Measurements from ENCODE around the gene PAQR7. TPM values are rescaled to one million over a fixed set of nuclear protein-coding genes. Genes with fewer than 3 reads are reported as not detected.

Gene PAQR7
- polyA plus RNA-seq, 1 experiment = 10.7 TPM

DNA sequence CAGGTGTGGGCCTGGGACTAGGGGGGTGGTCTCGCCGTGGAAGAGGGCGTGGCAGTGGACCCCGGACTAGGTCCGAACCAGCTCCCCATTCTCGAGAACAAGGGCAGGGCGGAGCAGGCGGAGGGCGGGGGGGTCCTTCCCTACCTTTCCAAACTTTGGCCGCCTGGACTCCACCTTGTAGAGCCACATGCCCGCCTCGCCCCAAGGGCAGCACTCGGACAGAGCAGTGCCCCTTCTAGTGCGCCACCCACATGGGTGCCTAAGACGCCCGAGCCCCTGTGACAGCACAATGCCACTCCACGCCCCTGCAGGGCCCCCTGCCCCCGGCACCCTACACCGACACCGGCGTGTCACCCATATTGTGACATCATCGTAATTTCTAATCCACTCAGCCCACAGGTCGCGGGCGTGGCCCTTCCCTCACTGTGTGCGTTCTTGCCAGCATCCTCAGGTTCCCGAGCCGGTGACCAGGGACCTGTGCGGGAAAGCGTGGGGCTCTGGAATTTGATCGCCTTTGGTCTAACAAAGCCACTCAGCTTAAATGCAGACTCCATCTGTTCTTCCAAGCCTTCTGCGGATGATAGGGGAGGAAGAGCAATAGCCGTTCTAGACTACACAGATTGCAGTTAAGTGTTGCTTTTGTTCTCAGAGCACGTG is 31.3 kb upstream of the PAQR7 start:
- no peaks in the 10 kb centered on the region for H3K9me3 ChIP-seq (ENCODE audit: control insufficient read depth, insufficient read depth, low read length)
- peak overlapping the region; percentile 65 for H3K4me3 ChIP-seq (ENCODE audit: low read depth, low read length)
- no peak for DNase-seq (ENCODE audit: low read depth, low spot score)
- ChIA-PET POLR2A (interaction anchor here (0.6 to 3.5 kb wide), 2 partner anchors 11 to 178 kb away, joined by 3 to 16 read pairs; no protein-coding TSS in a partner anchor), CTCF (no interaction called here)
- H3K27me3 ChIP-seq (ENCODE audit: control insufficient read depth, insufficient read depth, low read length) = no peaks in the 10 kb centered on the region
- TF ChIP-seq CTCF (IDR thresholded peaks at IDR 0.05; ENCODE audit: low read depth, low read length) = no peak
- no peak overlapping the region for H3K27ac ChIP-seq (ENCODE audit: low read depth, low read length)

- Histone ChIP-seq H3K9me3 (ENCODE audit: control insufficient read depth, insufficient read depth, low read length) (no peaks in the 10 kb centered on the region), H3K4me3 (ENCODE audit: low read depth, low read length) (peak within 1 kb of the TSS; percentile 65), H3K27ac (ENCODE audit: low read depth, low read length) (peak within 1 kb of the TSS; percentile 75), H3K27me3 (ENCODE audit: control insufficient read depth, insufficient read depth, low read length) (no peaks in the 10 kb centered on the region)
- ChIA-PET CTCF (interaction anchor here (1.3 to 3.6 kb wide), 6 partner anchors 8 to 111 kb away, joined by 3 to 74 read pairs (median 5); partner anchors contain the start of gene PAFAH2), POLR2A (interaction anchor here (0.6 to 3.5 kb wide), 6 partner anchors 10 to 198 kb away, joined by 3 to 16 read pairs (median 4); partner anchors contain the start of genes MTFR1L, PAFAH2 and PAQR7)
- no peak for TF ChIP-seq CTCF (IDR thresholded peaks at IDR 0.05; ENCODE audit: low read depth, low read length)
- DNase-seq (ENCODE audit: low read depth, low spot score) = peak; percentile 79
Measured at GRCh38 chr1:25905680-25906643, 30.5 kb upstream of the PAQR7 start, which contains the start of gene STMN1. Gene STMN1 (minus strand): TSS chr1:25906419. CDS start chr1:25904676, 1,743 bp downstream.

DNA sequence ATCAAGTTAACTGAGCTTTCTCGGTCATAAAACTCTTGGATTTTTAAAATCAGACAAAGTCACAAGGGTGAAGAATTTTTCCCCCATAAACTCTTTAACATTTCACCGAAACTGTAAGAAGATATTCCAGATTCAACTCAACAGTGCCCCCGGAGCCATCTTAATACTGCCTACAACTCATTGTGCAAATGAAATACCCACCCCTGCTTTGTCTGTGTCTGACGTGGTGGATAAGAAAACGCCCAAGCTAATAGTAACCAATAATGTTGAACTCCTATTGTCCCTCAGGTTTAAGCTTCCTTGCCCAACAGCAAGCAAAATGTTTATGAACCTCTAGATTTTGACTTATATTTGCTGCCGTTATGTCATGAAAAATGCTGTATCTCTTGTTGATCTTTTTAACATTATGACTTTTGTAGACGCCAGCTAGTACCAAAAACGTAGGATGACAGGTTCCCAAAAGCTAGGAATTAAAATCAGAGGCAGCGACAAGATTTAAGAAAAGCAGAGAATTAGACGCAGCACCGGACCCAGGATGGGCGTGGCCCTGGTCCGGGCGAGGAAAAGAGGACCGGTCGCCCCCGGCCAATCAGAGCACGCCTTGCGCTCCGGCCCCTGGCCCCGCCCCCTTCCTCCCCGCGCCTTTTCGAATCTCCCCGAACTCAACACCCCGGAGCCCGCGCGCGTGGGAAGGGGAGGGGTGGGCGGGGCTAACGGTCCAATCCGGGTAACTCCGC is 29.6 kb upstream of the PAQR7 start:
- ChIA-PET POLR2A (interaction anchor here (0.5 to 3.5 kb wide), 8 partner anchors 9 to 197 kb away, joined by 3 to 16 read pairs (median 4); partner anchors contain the start of genes MTFR1L, PAFAH2 and PAQR7), CTCF (interaction anchor here (0.6 to 3.6 kb wide), 7 partner anchors 8 to 112 kb away, joined by 3 to 74 read pairs (median 5); partner anchors contain the start of gene PAFAH2)
- peak; percentile 34 for TF ChIP-seq CTCF (IDR thresholded peaks at IDR 0.05; ENCODE audit: low read depth, low read length)
- DNase-seq (ENCODE audit: low read depth, low spot score) = peak; percentile 74
- Histone ChIP-seq H3K4me3 (ENCODE audit: low read depth, low read length) (peak overlapping the region; percentile 65), H3K27me3 (ENCODE audit: control insufficient read depth, insufficient read depth, low read length) (no peaks in the 10 kb centered on the region), H3K9me3 (ENCODE audit: control insufficient read depth, insufficient read depth, low read length) (no peaks in the 10 kb centered on the region), H3K27ac (ENCODE audit: low read depth, low read length) (peak overlapping the region; percentile 75)

GRCh38 chr1:25903986-25904385 is 28.5 kb upstream of the PAQR7 start:
- no peak overlapping the region for H3K27ac ChIP-seq (ENCODE audit: low read depth, low read length)
- no peak for DNase-seq (ENCODE audit: low read depth, low spot score)
- CTCF ChIA-PET = interaction anchor here (0.6 to 3.6 kb wide), 5 partner anchors 8 to 506 kb away, joined by 3 to 74 read pairs (median 5); partner anchors contain the start of gene PAFAH2
- H3K27me3 ChIP-seq (ENCODE audit: control insufficient read depth, insufficient read depth, low read length) = no peaks in the 10 kb centered on the region
- POLR2A ChIA-PET = interaction anchor here (1.1 to 3.5 kb wide), 4 partner anchors 8 to 116 kb away, joined by 3 to 16 read pairs (median 10); partner anchors contain the start of gene PAFAH2
- H3K9me3 ChIP-seq (ENCODE audit: control insufficient read depth, insufficient read depth, low read length) = no peaks in the 10 kb centered on the region
- H3K4me3 ChIP-seq (ENCODE audit: low read depth, low read length) = peak overlapping the region; percentile 65
- TF ChIP-seq CTCF (IDR thresholded peaks at IDR 0.05; ENCODE audit: low read depth, low read length) = no peak

Data from AG04450 (cell line).